Femur (tissue), 1 donor: ENCODE measurements around the gene KCNK5.
A peak's percentile ranks its signal among the peaks of the same experiment; 100 is the strongest.

ENCODE experiments used
- DNase-seq: peaks from one replicate; pipeline ENCODE4 v3.0.0-alpha.2; 2017

The KCNK5 gene

GRCh38 chr6:39239527-39240154 lies 10.4 kb upstream of the KCNK5 start:
- peak; percentile 39 for DNase-seq

- DNase-seq, result no peak
Observed at GRCh38 chr6:39236742-39237141, 7.5 kb upstream of the KCNK5 start.

- no peak for DNase-seq
Observed at GRCh38 chr6:39233333-39233732, 4.1 kb upstream of the KCNK5 start.

GRCh38 chr6:39231521-39232243 lies 2.4 kb upstream of the KCNK5 start:
- DNase-seq, result no peak

GRCh38 chr6:39230654-39231035 lies 1.4 kb upstream of the KCNK5 start:
- no peak for DNase-seq

- DNase-seq, result no peak
Observed at GRCh38 chr6:39228111-39228971, 934 bp downstream of the KCNK5 start.

GRCh38 chr6:39227476-39227875 lies 1.8 kb downstream of the KCNK5 start:
- no peak for DNase-seq

- DNase-seq, result no peak
Observed at GRCh38 chr6:39226639-39227329, 2.5 kb downstream of the KCNK5 start.

- no peak for DNase-seq
Observed at GRCh38 chr6:39225946-39226437, 3.3 kb downstream of the KCNK5 start.

GRCh38 chr6:39225543-39225942 lies 3.7 kb downstream of the KCNK5 start:
- no peak for DNase-seq

GRCh38 chr6:39224523-39225182 lies 4.6 kb downstream of the KCNK5 start:
- DNase-seq, result no peak

- DNase-seq, result no peak
Observed at GRCh38 chr6:39224011-39224410, 5.3 kb downstream of the KCNK5 start.

GRCh38 chr6:39223555-39223954 lies 5.7 kb downstream of the KCNK5 start:
- DNase-seq, result no peak

- DNase-seq, result no peak
Observed at GRCh38 chr6:39223061-39223460, 6.2 kb downstream of the KCNK5 start.

- no peak for DNase-seq
Observed at GRCh38 chr6:39221779-39222641, 7.3 kb downstream of the KCNK5 start.

- no peak for DNase-seq
Observed at GRCh38 chr6:39221115-39221514, 8.2 kb downstream of the KCNK5 start.

GRCh38 chr6:39218868-39219567 lies 10.3 kb downstream of the KCNK5 start:
- no peak for DNase-seq

- DNase-seq, result no peak
Observed at GRCh38 chr6:39217177-39217864, 12.0 kb downstream of the KCNK5 start.

GRCh38 chr6:39215640-39216158 lies 13.6 kb downstream of the KCNK5 start:
- no peak for DNase-seq
